Activated CD8-positive, alpha-beta T cell treated with anti-CD3 and anti-CD28 coated beads for 36 hours (primary cell): ENCODE data around the gene TAF5L. TPM values are rescaled to one million over a fixed set of nuclear protein-coding genes. Genes with fewer than 3 reads are reported as not detected.
"Not testable (repeated sequence)": the region's sequence is repeated elsewhere in the genome, so short reads cannot be mapped to it uniquely, and the experiment has no call there.

Experiments
- ATAC-seq: fragments of 200-7000 bp; cut with Tn5 transposase; one replicate; pipeline ENCODE4 v1.10.0; 2021; ENCODE audit warnings: mild to moderate bottlenecking, moderate library complexity
- CTCF ChIA-PET: fragments of 350-600 bp; sonication (Branson Sonifier 250); formaldehyde crosslinking; loops from one replicate; lab custom pipeline; 2021; ENCODE audit warnings: antibody characterized with exemption; lab: Charles Lee
- POLR2A ChIA-PET: fragments of 350-600 bp; sonication (Branson Sonifier 250); formaldehyde crosslinking; loops from one replicate; lab custom pipeline; 2021; ENCODE audit warnings: antibody characterized with exemption; lab: Charles Lee
- DNase-seq: peaks from one replicate; pipeline ENCODE4 v3.0.0-alpha.2; 2020
- H3K27ac Mint-ChIP-seq: one replicate; pipeline ENCODE4 v1.8.0; 2021; ENCODE audit warnings: mild to moderate bottlenecking, mixed read lengths
- H3K27me3 Mint-ChIP-seq: one replicate; pipeline ENCODE4 v1.8.0; 2021; ENCODE audit warnings: mixed read lengths
- H3K36me3 Mint-ChIP-seq: one replicate; pipeline ENCODE4 v1.8.0; 2021; ENCODE audit warnings: low read depth, mixed read lengths
- H3K4me1 Mint-ChIP-seq: one replicate; pipeline ENCODE4 v1.8.0; 2021; ENCODE audit warnings: low read depth, mixed read lengths
- H3K4me3 Mint-ChIP-seq: one replicate; pipeline ENCODE4 v1.8.0; 2021; ENCODE audit warnings: mild to moderate bottlenecking, moderate library complexity, mixed read lengths
- H3K9me3 Mint-ChIP-seq: one replicate; pipeline ENCODE4 v1.8.0; 2021; ENCODE audit warnings: mixed read lengths
- CTCF ChIP-seq: fragments of 200-600 bp; IDR thresholded peaks from one replicate; pipeline ENCODE4 v1.8.0; 2022; ENCODE audit warnings: antibody characterized with exemption, mild to moderate bottlenecking
- intact Hi-C: fragments of 100-400 bp; cut with micrococcal nuclease; formaldehyde crosslinking; loops from one replicate; pipeline ENCODE4 v1.10.0; 2022
- total RNA-seq, 2 experiments: library from RNA; stranded (reverse); gene quantifications; one replicate each; pipeline ENCODE4 v1.2.3, GENCODE V29; 2021

The TAF5L gene
- total RNA-seq, 2 experiments from 2014 or later: 17.7 to 19.5 TPM

GRCh38 chr1:229562686-229563085 lies 63.2 kb downstream of the TAF5L start:
- Mint-ChIP-seq H3K27ac (no peak overlapping the region), H3K4me3 (no peak overlapping the region), H3K36me3 (peaks cover under 1% of the 10 kb centered on the region), H3K27me3 (no peaks in the 10 kb centered on the region), H3K9me3 (no peaks in the 10 kb centered on the region), H3K4me1 (peaks cover 6% of the 10 kb centered on the region)
- ChIA-PET POLR2A (interaction anchor here (0.7 to 1.3 kb wide), 2 partner anchors 18 to 197 kb away, joined by 3 to 4 read pairs; no protein-coding TSS in a partner anchor), CTCF (interaction anchor here (0.7 kb wide), 1 partner anchor 61 kb away, joined by 3 read pairs; no protein-coding TSS in a partner anchor)
- TF ChIP-seq CTCF: no peak
- intact Hi-C loops: no loop called here
- ATAC-seq (no peak), DNase-seq (no peak)

GRCh38 chr1:229561141-229561540 lies 64.8 kb downstream of the TAF5L start:
- H3K4me1 Mint-ChIP-seq: peaks cover 18% of the 10 kb centered on the region
- POLR2A ChIA-PET: no interaction called here
- H3K27ac Mint-ChIP-seq: no peak overlapping the region
- no peak for TF ChIP-seq CTCF
- CTCF ChIA-PET: interaction anchor here (1.2 to 1.4 kb wide), 2 partner anchors 18 to 46 kb away, joined by 3 read pairs; no protein-coding TSS in a partner anchor
- no peak overlapping the region for H3K4me3 Mint-ChIP-seq
- ATAC-seq (no peak), DNase-seq (no peak)
- intact Hi-C loops: no loop called here
- H3K27me3 Mint-ChIP-seq: no peaks in the 10 kb centered on the region
- no peaks in the 10 kb centered on the region for H3K9me3 Mint-ChIP-seq
- H3K36me3 Mint-ChIP-seq: peaks cover 10% of the 10 kb centered on the region

- DNase-seq, H3K27me3 Mint-ChIP-seq, H3K9me3 Mint-ChIP-seq, H3K36me3 Mint-ChIP-seq, H3K27ac Mint-ChIP-seq, ATAC-seq, intact Hi-C loops: not testable (repeated sequence)
- ChIA-PET POLR2A (interaction anchor here (1.7 kb wide), 1 partner anchor 35 kb away, joined by 6 read pairs; no protein-coding TSS in a partner anchor), CTCF (interaction anchor here (1.2 kb wide), 1 partner anchor 19 kb away, joined by 3 read pairs; no protein-coding TSS in a partner anchor)
- Mint-ChIP-seq H3K4me3 (peak overlapping the region; percentile 92), H3K4me1 (peaks cover 21% of the 10 kb centered on the region)
These were observed 65.8 kb downstream of the TAF5L start for GRCh38 chr1:229560124-229560523.

GRCh38 chr1:229559336-229559801 lies 66.6 kb downstream of the TAF5L start:
- H3K4me1 Mint-ChIP-seq: peaks cover 27% of the 10 kb centered on the region
- H3K27ac Mint-ChIP-seq: peak overlapping the region; percentile 90
- not testable (repeated sequence) for ATAC-seq, H3K27me3 Mint-ChIP-seq, H3K9me3 Mint-ChIP-seq, H3K36me3 Mint-ChIP-seq
- intact Hi-C loops: loop anchor here (10.0 kb wide), 1 partner anchor 65 kb away; the partner anchor contains the start of genes TAF5L and URB2
- ChIA-PET POLR2A (interaction anchor here (0.7 to 2.8 kb wide), 5 partner anchors 30 to 102 kb away, joined by 3 to 26 read pairs (median 6); partner anchors contain the start of genes NUP133, TAF5L and URB2), CTCF (interaction anchor here (0.6 to 2.2 kb wide), 13 partner anchors 12 to 304 kb away, joined by 3 to 11 read pairs (median 4); partner anchors contain the start of gene NUP133)
- DNase-seq: peak; percentile 9
- H3K4me3 Mint-ChIP-seq: peak overlapping the region; percentile 92

- Mint-ChIP-seq H3K27ac (peak within 1 kb of the TSS; percentile 92), H3K4me3 (peak within 1 kb of the TSS; percentile 92), H3K4me1 (peaks cover 30% of the 10 kb centered on the region), H3K36me3 (peaks cover 13% of the 10 kb centered on the region), H3K27me3 (no peaks in the 10 kb centered on the region), H3K9me3 (no peaks in the 10 kb centered on the region)
- POLR2A ChIA-PET: interaction anchor here (0.7 to 2.8 kb wide), 5 partner anchors 29 to 102 kb away, joined by 3 to 26 read pairs (median 6); partner anchors contain the start of genes NUP133, TAF5L and URB2
- TF ChIP-seq CTCF: peak; percentile 50
- intact Hi-C loops: loop anchor here (10.0 kb wide), 1 partner anchor 66 kb away; the partner anchor contains the start of genes TAF5L and URB2
- peak; percentile 92 for DNase-seq
- peak; percentile 85 for ATAC-seq
- CTCF ChIA-PET: interaction anchor here (0.6 to 2.2 kb wide), 17 partner anchors 11 to 304 kb away, joined by 3 to 11 read pairs (median 4); partner anchors contain the start of gene NUP133
These were observed 67.2 kb downstream of the TAF5L start, which contains the start of gene ABCB10 for GRCh38 chr1:229558460-229559335. TSS of gene ABCB10 (minus strand) at chr1:229558707. CDS start at chr1:229558652, 55 bp downstream.
